Subcutaneous abdominal adipose tissue (tissue), 5 donors: ENCODE results near the gene ZNF853.
"Not testable (repeated sequence)": the region's sequence is repeated elsewhere in the genome, so short reads cannot be mapped to it uniquely, and the experiment has no call there.

Source experiments
- H3K27ac ChIP-seq: one replicate; pipeline ENCODE4 v1.7.0; 2013; ENCODE audit warnings: low read depth, mild to moderate bottlenecking, inconsistent platforms, low read length, moderate library complexity
- H3K27me3 ChIP-seq, 5 donors: one replicate each; pipeline ENCODE4 v1.7.0; 2013; ENCODE audit warnings: low read length in 5 of 5, inconsistent platforms in 1 of 5; ENCODE audit not compliant: control insufficient read depth in 5 of 5, insufficient read depth in 4 of 5
- H3K36me3 ChIP-seq, 5 donors: one replicate each; pipeline ENCODE4 v1.7.0; 2013; ENCODE audit warnings: low read length in 5 of 5; ENCODE audit not compliant: control insufficient read depth in 5 of 5, insufficient read depth in 5 of 5
- H3K4me1 ChIP-seq, 5 donors: one replicate each; pipeline ENCODE4 v1.7.0; 2013; ENCODE audit warnings: low read length in 5 of 5, mild to moderate bottlenecking in 3 of 5, moderate library complexity in 1 of 5; ENCODE audit not compliant: control insufficient read depth in 5 of 5, insufficient read depth in 5 of 5
- H3K4me3 ChIP-seq, 5 donors: one replicate each; pipeline ENCODE4 v1.7.0; 2013; ENCODE audit warnings: low read length in 5 of 5, low read depth in 1 of 5
- H3K9ac ChIP-seq, 5 donors: one replicate each; pipeline ENCODE4 v1.7.0; 2013; ENCODE audit warnings: low read length in 5 of 5, mild to moderate bottlenecking in 4 of 5, moderate library complexity in 3 of 5
- H3K9me3 ChIP-seq, 5 donors: one replicate each; pipeline ENCODE4 v1.7.0; 2013; ENCODE audit warnings: low read length in 5 of 5; ENCODE audit not compliant: control insufficient read depth in 5 of 5
- donor health status: healthy.
- donor health status: healthy.
- donor health status: healthy.
- donor health status: healthy.
- donor health status: healthy.

The ZNF853 gene

DNA sequence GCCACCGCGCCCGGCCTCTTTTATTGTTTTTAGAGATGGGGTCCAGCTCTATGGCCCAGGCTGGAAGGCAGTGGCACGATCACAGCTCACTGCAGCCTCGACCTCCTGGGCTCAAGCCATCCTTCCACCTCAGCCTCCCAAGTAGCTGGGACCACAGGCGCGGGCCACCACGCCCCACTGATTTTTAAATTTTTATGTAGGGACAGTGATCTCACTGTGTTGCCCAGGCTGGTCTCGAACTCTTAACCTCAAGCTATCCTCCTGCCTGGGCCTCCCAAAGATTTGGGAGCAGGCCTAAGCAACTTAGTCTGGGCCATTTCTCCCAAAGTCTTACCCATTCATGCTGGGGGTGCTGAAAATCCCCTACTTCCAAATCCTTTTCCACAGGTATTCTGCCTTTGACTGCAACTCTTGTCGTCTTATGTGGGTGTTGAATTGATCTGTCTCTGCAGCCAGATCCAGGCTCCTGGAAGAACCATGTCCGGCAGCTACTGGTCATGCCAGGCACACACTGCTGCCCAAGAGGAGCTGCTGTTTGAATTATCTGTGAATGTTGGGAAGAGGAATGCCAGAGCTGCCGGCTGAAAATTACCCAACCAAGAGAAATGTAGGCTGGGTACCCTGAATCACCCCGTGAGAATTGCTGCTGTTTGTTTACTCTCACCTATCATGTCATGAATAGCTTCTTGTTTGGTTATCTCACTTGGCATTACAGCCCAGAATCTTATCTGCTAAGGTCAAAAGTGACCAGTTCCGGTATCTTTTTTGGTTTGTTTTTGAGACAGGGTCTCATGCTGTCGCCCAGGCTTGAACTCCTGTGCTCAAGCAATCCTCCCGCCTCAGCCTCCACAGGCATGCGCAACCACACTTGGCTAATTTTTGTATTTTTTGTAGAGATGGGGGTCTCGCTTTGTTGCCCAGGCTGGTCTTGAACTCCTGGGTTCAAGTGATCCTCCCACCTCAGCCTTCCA, 37.0 kb upstream of the ZNF853 start:
- H3K4me3 ChIP-seq = peak overlapping the region; percentile 71 to 81 (median 78)
- H3K4me1 ChIP-seq = peaks cover 0 to 17% (median 13%) of the 10 kb centered on the region in 5 donors
- H3K9me3 ChIP-seq = no peaks in the 10 kb centered on the region
- H3K27ac ChIP-seq = peak overlapping the region; percentile 91
- H3K27me3 ChIP-seq = peaks cover 0 to 4% (median 0%) of the 10 kb centered on the region in 5 donors
- peaks cover 7 to 35% (median 27%) of the 10 kb centered on the region in 5 donors for H3K36me3 ChIP-seq
- peak overlapping the region in 3 of 5 donors; percentile 86 to 94 (median 89) for H3K9ac ChIP-seq

- no peak overlapping the region for H3K27ac ChIP-seq
- H3K36me3 ChIP-seq = peaks cover 7 to 44% (median 34%) of the 10 kb centered on the region in 5 donors
- H3K9ac ChIP-seq = no peak overlapping the region
- H3K4me3 ChIP-seq = no peak overlapping the region
- H3K4me1 ChIP-seq = peaks cover 0 to 17% (median 13%) of the 10 kb centered on the region in 5 donors
- H3K9me3 ChIP-seq = no peaks in the 10 kb centered on the region
- no peaks in the 10 kb centered on the region for H3K27me3 ChIP-seq
Measured at GRCh38 chr7:6579446-6579845, 36.0 kb upstream of the ZNF853 start.

- not testable (repeated sequence) for H3K9me3 ChIP-seq, H3K27ac ChIP-seq, H3K4me3 ChIP-seq, H3K27me3 ChIP-seq, H3K9ac ChIP-seq
- Histone ChIP-seq H3K4me1 (peaks cover 4 to 17% (median 12%) of the 10 kb centered on the region in 5 donors), H3K36me3 (peaks cover 11 to 65% (median 57%) of the 10 kb centered on the region in 5 donors)
Measured at GRCh38 chr7:6585746-6586432, 29.5 kb upstream of the ZNF853 start.

DNA sequence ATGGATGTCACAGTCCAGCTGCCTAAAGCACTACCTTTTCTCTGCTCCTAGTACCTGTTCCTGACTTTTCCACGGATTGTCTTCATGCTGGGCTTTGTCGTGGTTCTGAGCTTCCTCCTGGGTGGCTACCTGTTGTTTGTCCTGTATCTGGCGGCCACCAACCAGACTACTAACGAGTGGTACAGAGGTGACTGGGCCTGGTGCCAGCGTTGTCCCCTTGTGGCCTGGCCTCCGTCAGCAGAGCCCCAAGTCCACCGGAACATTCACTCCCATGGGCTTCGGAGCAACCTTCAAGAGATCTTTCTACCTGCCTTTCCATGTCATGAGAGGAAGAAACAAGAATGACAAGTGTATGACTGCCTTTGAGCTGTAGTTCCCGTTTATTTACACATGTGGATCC, 26.8 kb upstream of the ZNF853 start:
- no peak overlapping the region for H3K27ac ChIP-seq
- no peaks in the 10 kb centered on the region for H3K9me3 ChIP-seq
- peaks cover 4 to 24% (median 16%) of the 10 kb centered on the region in 5 donors for H3K4me1 ChIP-seq
- H3K27me3 ChIP-seq = no peaks in the 10 kb centered on the region
- peaks cover 8 to 52% (median 41%) of the 10 kb centered on the region in 5 donors for H3K36me3 ChIP-seq
- peak overlapping the region in 1 of 5 donors; percentile 28 for H3K9ac ChIP-seq
- H3K4me3 ChIP-seq = no peak overlapping the region

- no peaks in the 10 kb centered on the region for H3K9me3 ChIP-seq
- no peak overlapping the region for H3K27ac ChIP-seq
- peaks cover 8 to 53% (median 42%) of the 10 kb centered on the region in 5 donors for H3K36me3 ChIP-seq
- H3K4me1 ChIP-seq = peaks cover 4 to 24% (median 16%) of the 10 kb centered on the region in 5 donors
- peak overlapping the region in 2 of 5 donors; percentile 53 to 68 for H3K9ac ChIP-seq
- H3K27me3 ChIP-seq = no peaks in the 10 kb centered on the region
- peak overlapping the region in 4 of 5 donors; percentile 25 to 93 (median 72) for H3K4me3 ChIP-seq
Measured at GRCh38 chr7:6589151-6589828, 26.1 kb upstream of the ZNF853 start.

GRCh38 chr7:6589829-6590644, 25.4 kb upstream of the ZNF853 start, which contains the start of gene INTS15:
INTS15 (plus strand) TSS chr7:6590021; CDS start chr7:6590284, 263 bp downstream.
- H3K4me1 ChIP-seq = peaks cover 4 to 24% (median 16%) of the 10 kb centered on the region in 5 donors
- peak within 1 kb of the TSS; percentile 57 for H3K27ac ChIP-seq
- H3K9ac ChIP-seq = peak within 1 kb of the TSS; percentile 28 to 91 (median 84)
- H3K27me3 ChIP-seq = no peaks in the 10 kb centered on the region
- peaks cover 8 to 53% (median 41%) of the 10 kb centered on the region in 5 donors for H3K36me3 ChIP-seq
- no peaks in the 10 kb centered on the region for H3K9me3 ChIP-seq
- H3K4me3 ChIP-seq = peak within 1 kb of the TSS; percentile 80 to 93 (median 88)

- Histone ChIP-seq H3K27ac (peak overlapping the region; percentile 57), H3K9ac (peak overlapping the region; percentile 28 to 91 (median 84))
Measured at GRCh38 chr7:6590645-6591110, 24.7 kb upstream of the ZNF853 start.

GRCh38 chr7:6600093-6600492, 15.3 kb upstream of the ZNF853 start:
- Histone ChIP-seq H3K9ac (no peak overlapping the region), H3K9me3 (no peaks in the 10 kb centered on the region), H3K27me3 (no peaks in the 10 kb centered on the region), H3K4me1 (no peaks in the 10 kb centered on the region), H3K27ac (no peak overlapping the region), H3K36me3 (peaks cover 0 to 96% (median 78%) of the 10 kb centered on the region in 5 donors), H3K4me3 (no peak overlapping the region)

More at GRCh38 chr7:6590645-6591110, 24.7 kb upstream of the ZNF853 start:
- Histone ChIP-seq H3K9me3 (no peaks in the 10 kb centered on the region), H3K4me1 (peaks cover 4 to 24% (median 16%) of the 10 kb centered on the region in 5 donors), H3K4me3 (peak overlapping the region; percentile 80 to 93 (median 88)), H3K27me3 (no peaks in the 10 kb centered on the region), H3K36me3 (peaks cover 8 to 53% (median 41%) of the 10 kb centered on the region in 5 donors)

GRCh38 chr7:6604458-6604857, 11.0 kb upstream of the ZNF853 start:
- no peak overlapping the region for H3K27ac ChIP-seq
- H3K36me3 ChIP-seq = peaks cover 0 to 93% (median 55%) of the 10 kb centered on the region in 5 donors
- H3K4me1 ChIP-seq = no peaks in the 10 kb centered on the region
- no peak overlapping the region for H3K4me3 ChIP-seq
- no peak overlapping the region for H3K9ac ChIP-seq
- H3K9me3 ChIP-seq = no peaks in the 10 kb centered on the region
- H3K27me3 ChIP-seq = no peaks in the 10 kb centered on the region
